NOMO-1 (cell line): ENCODE results near the gene PREP.

Experiments used
- DNase-seq, 2 experiments: peaks; one replicate each; lab custom pipeline; 2025; ENCODE audit not compliant: unreplicated experiment in 2 of 2; lab: John Stamatoyannopoulos, UW

The PREP gene

GRCh38 chr6:105313211-105313610 lies 89.7 kb downstream of the PREP start:
- DNase-seq, result no peak

DNA sequence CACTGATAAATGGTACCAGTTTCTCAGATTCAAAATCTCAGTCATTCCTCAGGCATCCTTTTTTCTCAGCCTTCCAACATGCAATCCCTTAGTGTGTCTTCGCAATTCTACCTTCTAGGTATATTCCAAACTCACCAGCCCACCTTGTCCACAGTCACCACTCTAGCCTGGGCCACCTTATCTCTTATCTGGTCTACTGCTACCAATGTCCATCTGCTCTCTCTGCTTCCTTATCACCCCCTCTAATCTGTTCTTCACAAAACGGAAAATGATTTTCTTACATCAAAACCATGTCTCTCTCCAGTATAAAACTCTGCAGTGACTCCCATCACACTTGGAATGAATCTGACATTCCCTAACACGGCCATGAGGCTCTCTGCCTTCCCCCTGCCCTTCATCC lies 91.9 kb downstream of the PREP start:
- no peak for DNase-seq

GRCh38 chr6:105310371-105310770 lies 92.5 kb downstream of the PREP start:
- DNase-seq, result no peak

GRCh38 chr6:105308840-105309239 lies 94.0 kb downstream of the PREP start:
- DNase-seq, result no peak

DNA sequence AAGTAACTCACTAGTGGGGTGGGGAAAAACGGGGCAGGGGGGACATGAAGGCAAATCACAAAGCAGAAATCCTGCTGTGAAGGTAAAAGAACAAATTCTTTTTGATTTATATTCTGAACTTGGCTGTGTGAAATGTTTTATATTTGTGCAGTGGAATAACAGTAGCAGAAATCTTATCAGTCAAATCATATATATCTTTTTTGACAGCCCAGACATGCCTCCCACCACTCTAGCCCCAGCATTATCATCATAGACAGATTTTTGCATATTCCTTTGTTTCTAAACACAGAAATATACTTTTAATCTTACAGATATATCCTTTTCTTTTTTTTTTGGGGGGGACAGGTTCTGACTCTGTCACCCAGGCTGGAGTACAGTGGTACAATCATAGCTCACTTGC lies 97.4 kb downstream of the PREP start:
- DNase-seq, result no peak

- no peak for DNase-seq
Measured at GRCh38 chr6:105304825-105305224, 98.1 kb downstream of the PREP start.

DNA sequence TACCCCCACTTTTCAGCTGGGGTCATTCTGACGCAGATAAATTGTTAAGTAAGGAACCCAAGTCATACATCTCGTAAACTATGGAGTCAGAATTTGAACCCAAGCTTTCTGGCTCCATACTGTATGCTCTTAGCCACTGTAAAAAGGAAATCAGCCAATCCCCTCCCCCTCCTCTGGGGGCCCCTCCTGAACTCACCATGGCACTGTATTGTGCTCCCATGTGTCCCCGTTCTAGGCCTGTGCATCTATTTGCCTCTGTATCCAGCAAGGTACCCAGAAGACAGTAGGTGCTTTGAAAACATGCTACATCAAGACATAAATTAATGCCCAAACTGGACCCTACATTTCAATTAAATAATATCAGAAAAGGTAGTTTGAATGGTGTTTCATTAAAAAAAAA lies 98.5 kb downstream of the PREP start:
- DNase-seq, result no peak

GRCh38 chr6:105302617-105303128 lies 100.2 kb downstream of the PREP start:
- no peak for DNase-seq

- no peak for DNase-seq
Measured at GRCh38 chr6:105301756-105302616, 100.9 kb downstream of the PREP start.

GRCh38 chr6:105301072-105301503 lies 101.8 kb downstream of the PREP start:
- DNase-seq, result no peak

DNA sequence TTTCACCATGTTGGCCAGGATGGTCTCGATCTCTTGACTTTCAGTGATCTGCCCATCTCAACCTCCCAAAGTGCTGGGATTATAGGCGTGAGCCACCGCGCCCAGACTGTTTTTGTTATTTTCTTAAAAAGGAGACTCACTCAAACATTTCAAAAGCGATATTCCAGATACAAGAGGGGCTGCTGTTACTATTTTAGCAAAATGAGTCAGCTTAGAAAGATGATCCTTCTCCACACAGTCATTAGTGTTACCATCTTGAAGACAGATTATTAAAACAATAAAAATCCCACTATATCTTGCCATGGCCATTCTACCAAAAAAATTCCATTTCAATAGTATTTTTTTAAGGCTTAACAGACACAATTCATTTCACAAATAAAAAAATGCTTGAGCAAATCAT lies 102.8 kb downstream of the PREP start:
- no peak for DNase-seq

DNA sequence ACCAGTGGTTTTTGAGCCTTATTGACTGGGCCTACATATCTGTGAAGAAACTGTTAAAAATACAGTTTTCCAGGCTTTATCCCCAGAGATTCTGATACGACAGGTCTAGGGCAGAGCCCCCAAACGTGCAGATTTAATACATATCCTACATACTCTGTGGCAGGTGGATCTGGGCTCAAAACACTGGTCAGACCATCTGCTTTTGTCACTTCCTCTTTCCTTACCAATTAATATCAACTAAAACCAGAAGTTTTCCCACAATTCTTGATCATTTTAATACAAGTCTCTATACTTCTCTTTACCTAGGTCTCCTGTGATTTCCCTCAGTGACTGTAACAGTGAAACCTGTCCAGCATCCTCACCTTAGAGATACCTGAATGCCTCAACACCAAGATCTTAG lies 108.8 kb downstream of the PREP start:
- DNase-seq, result no peak

DNA sequence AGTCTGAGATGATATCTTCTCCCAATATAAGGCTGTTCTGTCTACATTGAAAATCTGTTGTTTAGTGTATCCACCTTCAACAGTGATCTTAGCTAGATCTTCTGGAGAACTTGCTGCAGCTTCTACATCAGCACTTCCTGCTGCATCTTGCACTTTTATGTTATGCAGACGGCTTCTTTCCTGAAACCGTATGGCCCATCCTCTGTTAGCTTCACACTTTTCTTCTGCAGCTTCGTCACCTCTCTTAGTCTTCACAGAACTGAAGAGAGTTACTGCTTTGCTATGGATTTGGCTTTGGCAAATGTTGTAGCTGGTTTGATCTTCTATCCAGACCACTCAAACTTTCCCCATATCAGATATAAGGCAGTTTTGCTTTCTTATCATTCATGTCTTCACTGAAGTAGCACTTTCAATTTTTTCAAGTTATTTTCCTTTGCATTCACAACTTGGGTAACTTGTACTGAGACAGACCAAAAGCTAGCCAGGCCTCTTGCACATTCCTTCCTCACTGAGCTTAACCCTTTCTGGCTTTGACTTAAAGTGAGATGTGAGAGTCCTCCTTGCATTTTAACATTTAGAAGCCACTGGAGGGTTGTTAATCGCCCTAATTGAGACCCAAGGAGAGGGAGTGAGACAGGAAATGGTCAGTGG lies 110.1 kb downstream of the PREP start:
- DNase-seq, result no peak

GRCh38 chr6:105291525-105291924 lies 111.4 kb downstream of the PREP start:
- no peak for DNase-seq

GRCh38 chr6:105282631-105283585 lies 120.0 kb downstream of the PREP start:
- DNase-seq, result no peak

DNA sequence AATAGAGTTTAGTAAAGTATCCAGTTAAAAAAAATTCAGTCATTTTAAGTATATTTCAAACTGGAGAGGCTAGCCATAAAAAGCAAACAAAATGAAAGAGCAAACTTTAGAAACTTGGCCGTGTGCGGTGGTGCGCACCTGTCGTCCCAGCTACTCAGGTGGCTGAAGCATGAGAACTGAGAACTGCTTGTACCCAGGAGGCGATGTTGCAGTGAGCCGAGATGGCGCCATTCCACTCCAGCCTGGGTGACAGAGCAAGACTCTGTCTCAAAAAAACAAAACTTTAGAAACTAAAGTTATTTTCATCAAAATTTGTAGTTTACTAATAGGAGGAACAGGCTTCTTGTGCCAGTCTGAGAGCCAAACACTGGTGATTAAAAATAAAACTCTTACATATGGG lies 122.8 kb downstream of the PREP start:
- DNase-seq, result no peak

- no peak for DNase-seq
Measured at GRCh38 chr6:105279463-105279862, 123.4 kb downstream of the PREP start.

GRCh38 chr6:105278813-105279212 lies 124.1 kb downstream of the PREP start:
- no peak for DNase-seq

- DNase-seq, result no peak
Measured at GRCh38 chr6:105278035-105278434, 124.8 kb downstream of the PREP start.

DNA sequence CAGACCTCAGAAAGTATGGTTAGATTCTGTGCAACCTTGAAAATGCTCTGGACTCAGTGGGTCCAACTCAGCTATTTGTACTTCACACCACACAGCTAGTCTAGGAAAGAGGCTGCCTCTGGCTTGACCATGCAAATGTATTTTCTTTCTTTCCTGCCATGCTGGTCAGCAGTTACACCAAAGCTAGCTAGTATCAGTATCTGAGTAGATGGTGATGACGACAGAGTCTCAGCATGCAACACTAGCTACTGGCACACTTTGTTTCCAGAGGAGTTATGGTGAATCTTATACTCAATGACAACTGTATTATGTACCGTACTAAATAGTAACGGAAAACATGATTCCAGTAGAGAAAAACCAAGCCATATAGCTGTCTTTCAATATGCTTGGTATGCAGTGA lies 126.5 kb downstream of the PREP start:
- no peak for DNase-seq

DNA sequence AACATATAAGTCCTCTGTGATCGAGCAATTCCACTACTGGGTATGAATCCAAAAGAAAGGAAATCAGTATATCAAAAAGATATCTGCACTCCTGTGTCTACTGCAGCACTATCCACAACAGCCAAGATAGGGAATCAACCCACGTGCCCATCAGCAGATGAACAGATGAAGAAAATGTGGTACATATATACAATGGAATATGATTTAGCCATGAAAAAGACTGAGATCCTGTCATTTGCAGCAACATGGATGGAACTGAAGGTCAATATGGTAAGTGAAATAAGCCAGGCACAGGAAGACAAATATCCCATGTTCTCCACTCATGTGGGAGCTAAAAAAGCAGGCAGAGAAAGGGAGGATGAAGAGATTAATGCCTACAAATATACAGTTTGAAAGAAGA lies 127.3 kb downstream of the PREP start:
- no peak for DNase-seq
